H9 (cell line): ENCODE data around the gene MT1F. TPM values are rescaled to one million over a fixed set of nuclear protein-coding genes. Genes with fewer than 3 reads are reported as not detected.

ENCODE experiments used
- DNase-seq: peaks from one replicate; pipeline ENCODE4 v3.0.0-alpha.2; 2017
- H2AFZ ChIP-seq: one replicate; pipeline ENCODE4 v1.6.1; 2013; ENCODE audit warnings: mild to moderate bottlenecking, low read length, control low read depth, moderate library complexity
- H2AK5ac ChIP-seq: 2 replicates; pipeline ENCODE4 v1.6.1; 2013; ENCODE audit warnings: low read length, control low read depth, mixed read lengths; ENCODE audit not compliant: insufficient read length
- H2BK120ac ChIP-seq: one replicate; pipeline ENCODE4 v1.6.1; 2013; ENCODE audit warnings: low read depth, mild to moderate bottlenecking, low read length, control low read depth, inconsistent platforms; ENCODE audit not compliant: poor library complexity, severe bottlenecking
- H2BK12ac ChIP-seq: 2 replicates; pipeline ENCODE4 v1.6.1; 2013; ENCODE audit warnings: low read length, control low read depth, mixed read lengths, low read depth; ENCODE audit not compliant: insufficient read length
- H2BK15ac ChIP-seq: 2 replicates; pipeline ENCODE4 v1.6.1; 2013; ENCODE audit warnings: low read depth, low read length, control low read depth
- H2BK20ac ChIP-seq: one replicate; pipeline ENCODE4 v1.6.1; 2013; ENCODE audit warnings: low read depth, mild to moderate bottlenecking, low read length, control low read depth, inconsistent platforms; ENCODE audit not compliant: poor library complexity, severe bottlenecking
- H2BK5ac ChIP-seq: 2 replicates; pipeline ENCODE4 v1.6.1; 2013; ENCODE audit warnings: low read length, control low read depth, mixed read lengths; ENCODE audit not compliant: insufficient read length
- H3K14ac ChIP-seq: 2 replicates; pipeline ENCODE4 v1.6.1; 2013; ENCODE audit warnings: low read length, control low read depth; ENCODE audit not compliant: insufficient read depth
- H3K18ac ChIP-seq: 2 replicates; pipeline ENCODE4 v1.6.1; 2013; ENCODE audit warnings: low read depth, mild to moderate bottlenecking, mixed read lengths, low read length, control low read depth; ENCODE audit not compliant: insufficient read length
- H3K23ac ChIP-seq: 2 replicates; pipeline ENCODE4 v1.6.1; 2013; ENCODE audit warnings: low read length, control low read depth, mixed read lengths, low read depth; ENCODE audit not compliant: insufficient read length
- H3K23me2 ChIP-seq: 2 replicates; pipeline ENCODE4 v1.6.1; 2013; ENCODE audit warnings: low read depth, mild to moderate bottlenecking, mixed read lengths, low read length, control low read depth; ENCODE audit not compliant: insufficient read length, poor library complexity, severe bottlenecking
- H3K27ac ChIP-seq: 2 replicates; pipeline ENCODE4 v1.5.1; 2013; ENCODE audit warnings: low read length, control low read depth, mixed read lengths, low read depth; ENCODE audit not compliant: insufficient read length
- H3K27me3 ChIP-seq: 2 replicates; pipeline ENCODE4 v1.6.1; 2013; ENCODE audit warnings: low read length, control low read depth, inconsistent platforms; ENCODE audit not compliant: insufficient read depth
- H3K4ac ChIP-seq: 2 replicates; pipeline ENCODE4 v1.6.1; 2013; ENCODE audit warnings: low read depth, mild to moderate bottlenecking, control low read depth, inconsistent platforms, low read length, moderate library complexity
- H3K4me1 ChIP-seq: 2 replicates; pipeline ENCODE4 v1.6.1; 2013; ENCODE audit warnings: low read length, control low read depth, inconsistent platforms; ENCODE audit not compliant: insufficient read depth
- H3K4me2 ChIP-seq: 2 replicates; pipeline ENCODE4 v1.6.1; 2013; ENCODE audit warnings: low read length, control low read depth, mixed read lengths; ENCODE audit not compliant: insufficient read length, insufficient read depth
- H3K56ac ChIP-seq: 2 replicates; pipeline ENCODE4 v1.6.1; 2013; ENCODE audit warnings: low read depth, mild to moderate bottlenecking, mixed read lengths, low read length, control low read depth; ENCODE audit not compliant: insufficient read length
- H3K79me1 ChIP-seq: 2 replicates; pipeline ENCODE4 v1.6.1; 2013; ENCODE audit warnings: low read depth, mild to moderate bottlenecking, moderate library complexity, low read length, control low read depth, inconsistent platforms; ENCODE audit not compliant: insufficient read depth, poor library complexity, severe bottlenecking
- H3K79me2 ChIP-seq: 2 replicates; pipeline ENCODE4 v1.6.1; 2013; ENCODE audit warnings: low read length, control low read depth, inconsistent platforms; ENCODE audit not compliant: insufficient read depth
- H3K9ac ChIP-seq: 2 replicates; pipeline ENCODE4 v1.6.1; 2013; ENCODE audit warnings: low read length, control low read depth, mixed read lengths; ENCODE audit not compliant: insufficient read length; ENCODE audit errors: extremely low read depth
- H3K9me3 ChIP-seq: one replicate; pipeline ENCODE4 v1.6.1; 2013; ENCODE audit warnings: low read depth, low read length, inconsistent platforms; ENCODE audit not compliant: control insufficient read depth
- H3T11ph ChIP-seq: one replicate; pipeline ENCODE4 v1.6.1; 2013; ENCODE audit warnings: mild to moderate bottlenecking, low read length, control low read depth, inconsistent platforms
- H4K20me1 ChIP-seq: one replicate; pipeline ENCODE4 v1.6.1; 2013; ENCODE audit not compliant: control insufficient read depth, insufficient read length, insufficient read depth
- H4K5ac ChIP-seq: 2 replicates; pipeline ENCODE4 v1.6.1; 2013; ENCODE audit warnings: low read depth, mild to moderate bottlenecking, mixed read lengths, low read length, control low read depth; ENCODE audit not compliant: insufficient read length
- H4K8ac ChIP-seq: replicated peaks from 2 replicates; pipeline ENCODE4 v1.6.1; 2013; ENCODE audit warnings: low read length, control low read depth, mixed read lengths, low read depth; ENCODE audit not compliant: insufficient read length
- H4K91ac ChIP-seq: 2 replicates; pipeline ENCODE4 v1.6.1; 2013; ENCODE audit warnings: low read depth, mild to moderate bottlenecking, moderate library complexity, mixed read lengths, low read length, control low read depth; ENCODE audit not compliant: insufficient read length
- H3K27ac Mint-ChIP-seq, 3 experiments: 2 replicates in 2 of 3; 3 replicates in 1 of 3; pipeline ENCODE4 v1.8.0; 2020 to 2021; ENCODE audit warnings: mixed read lengths in 3 of 3, mild to moderate bottlenecking in 1 of 3, moderate library complexity in 1 of 3
- H3K27me3 Mint-ChIP-seq: 2 replicates; pipeline ENCODE4 v1.8.0; 2021; ENCODE audit warnings: low read depth, mild to moderate bottlenecking, moderate library complexity, mixed read lengths
- H3K36me3 Mint-ChIP-seq, 3 experiments: 2 replicates in 2 of 3; 3 replicates in 1 of 3; pipeline ENCODE4 v1.8.0; 2020 to 2021; ENCODE audit warnings: low read depth in 3 of 3, mixed read lengths in 3 of 3; ENCODE audit not compliant: insufficient read depth in 1 of 3
- H3K4me1 Mint-ChIP-seq, 2 experiments: 2 replicates each; pipeline ENCODE4 v1.8.0; 2020; ENCODE audit warnings: mixed read lengths in 2 of 2
- H3K4me3 Mint-ChIP-seq, 2 experiments: 2 replicates in 1 of 2; 3 replicates in 1 of 2; pipeline ENCODE4 v1.8.0; 2020 to 2021; ENCODE audit warnings: mild to moderate bottlenecking in 2 of 2, mixed read lengths in 2 of 2, moderate library complexity in 1 of 2
- H3K9me3 Mint-ChIP-seq, 2 experiments: 2 replicates in 1 of 2; 3 replicates in 1 of 2; pipeline ENCODE4 v1.8.0; 2020; ENCODE audit warnings: mild to moderate bottlenecking in 2 of 2, mixed read lengths in 2 of 2, moderate library complexity in 1 of 2
- CTCF ChIP-seq: fragments of 200-600 bp; sonication (generic); conservative IDR thresholded peaks from 3 replicates; pipeline ENCODE4 v1.8.0; 2021; ENCODE audit warnings: antibody characterized with exemption, mild to moderate bottlenecking
- WGBS: extraction: QIAGEN DNeasy Blood & Tissue Kit; methylation state at CpG from one replicate; pipeline ENCODE4 v1.1.7; 2013; ENCODE audit warnings: missing lambda C conversion rate, low lambda C conversion rate, mixed read lengths; ENCODE audit not compliant: insufficient read length; ENCODE audit errors: extremely low coverage; 5-methylcytosine and 5-hydroxymethylcytosine counted together
- total RNA-seq: library from RNA; stranded (reverse); gene quantifications from 2 replicates; pipeline ENCODE4 v1.2.1, GENCODE V29; 2021

MT1F gene
- total RNA-seq, 1 experiment from 2014 or later: 26.1 TPM

- H3K9me3 Mint-ChIP-seq: peaks cover 11% of the 10 kb centered on the region in 2 experiments
- no CpG with 5 or more reads among the region's 1 CpG for WGBS
- Histone ChIP-seq H2AK5ac (no peak overlapping the region), H4K91ac (no peak overlapping the region), H2BK5ac (no peak overlapping the region), H3K27me3 (no peaks in the 10 kb centered on the region), H3K79me1 (no peaks in the 10 kb centered on the region), H3K79me2 (no peaks in the 10 kb centered on the region), H2BK12ac (no peak overlapping the region), H3K27ac (no peak overlapping the region), H3K56ac (no peak overlapping the region), H2BK15ac (no peak overlapping the region), H4K8ac (no peak overlapping the region), H3K4ac (no peak overlapping the region), H3K9ac (no peak overlapping the region), H3K4me2 (no peak overlapping the region), H2BK120ac (no peak overlapping the region), H3K9me3 (no peaks in the 10 kb centered on the region), H3K4me1 (peaks cover 6% of the 10 kb centered on the region), H3K18ac (no peak overlapping the region), H4K5ac (no peak overlapping the region), H3K23ac (no peak overlapping the region), H3K23me2 (no peaks in the 10 kb centered on the region), H2BK20ac (no peak overlapping the region), H4K20me1 (no peaks in the 10 kb centered on the region), H3K14ac (no peak overlapping the region), H2AFZ (no peak overlapping the region), H3T11ph (no peak overlapping the region)
- DNase-seq: no peak
- no peak overlapping the region for H3K4me3 Mint-ChIP-seq
- H3K27me3 Mint-ChIP-seq: peaks cover 14% of the 10 kb centered on the region
- no peak for TF ChIP-seq CTCF
- H3K36me3 Mint-ChIP-seq: peaks cover 0 to 5% (median 5%) of the 10 kb centered on the region in 3 experiments; a peak in 4 of 7 replicates
- peaks cover 9% of the 10 kb centered on the region in 2 experiments for H3K4me1 Mint-ChIP-seq
- no peak overlapping the region for H3K27ac Mint-ChIP-seq
These were observed 42.9 kb downstream of the MT1F start for GRCh38 chr16:56700631-56701030.
